Measurements from ENCODE around the gene GAREM2. TPM values are rescaled to one million over a fixed set of nuclear protein-coding genes. Genes with fewer than 3 reads are reported as not detected.

The GAREM2 gene
- total RNA-seq, 4 donors from 2014 or later: 1.0 to 3.3 (median 2.0) TPM

- no peak for DNase-seq (ENCODE audit: low spot score)
- ATAC-seq (ENCODE audit: low FRiP score): no peak
- no peak for TF ChIP-seq CTCF (IDR thresholded peaks at IDR 0.05)
These were observed 3.7 kb upstream of the GAREM2 start for GRCh38 chr2:26169226-26169625.

- ATAC-seq (ENCODE audit: low FRiP score): no peak
- DNase-seq (ENCODE audit: low spot score): no peak
- no peak for TF ChIP-seq CTCF (IDR thresholded peaks at IDR 0.05)
These were observed 3.0 kb upstream of the GAREM2 start for GRCh38 chr2:26169681-26170414.

DNA sequence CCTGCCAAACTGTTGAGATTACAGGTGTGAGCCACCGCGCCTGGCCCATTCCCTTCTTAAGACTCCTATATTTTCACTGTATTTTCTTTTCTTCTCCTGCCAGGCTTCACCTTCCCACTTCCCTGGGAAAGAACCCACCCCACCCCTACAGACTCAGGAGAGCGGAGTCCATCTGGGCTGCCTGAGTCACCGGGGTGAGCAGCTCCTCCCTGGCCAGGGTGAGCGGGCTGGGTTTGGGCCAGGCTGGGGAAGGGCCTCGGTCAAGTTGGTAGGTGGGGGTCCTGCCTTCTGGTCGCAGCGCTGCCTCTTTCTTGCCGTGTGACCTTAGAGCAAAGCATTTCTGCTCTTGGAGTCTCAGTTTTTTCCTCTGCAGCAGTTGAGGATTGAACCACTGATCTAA is 2.1 kb upstream of the GAREM2 start:
- DNase-seq (ENCODE audit: low spot score) (no peak), ATAC-seq (ENCODE audit: low FRiP score) (no peak)
- TF ChIP-seq CTCF (IDR thresholded peaks at IDR 0.05): no peak

- no peak for DNase-seq (ENCODE audit: low spot score)
- ATAC-seq (ENCODE audit: low FRiP score): no peak
- TF ChIP-seq CTCF (IDR thresholded peaks at IDR 0.05): no peak
These were observed 558 bp upstream of the GAREM2 start for GRCh38 chr2:26172189-26172870.

DNA sequence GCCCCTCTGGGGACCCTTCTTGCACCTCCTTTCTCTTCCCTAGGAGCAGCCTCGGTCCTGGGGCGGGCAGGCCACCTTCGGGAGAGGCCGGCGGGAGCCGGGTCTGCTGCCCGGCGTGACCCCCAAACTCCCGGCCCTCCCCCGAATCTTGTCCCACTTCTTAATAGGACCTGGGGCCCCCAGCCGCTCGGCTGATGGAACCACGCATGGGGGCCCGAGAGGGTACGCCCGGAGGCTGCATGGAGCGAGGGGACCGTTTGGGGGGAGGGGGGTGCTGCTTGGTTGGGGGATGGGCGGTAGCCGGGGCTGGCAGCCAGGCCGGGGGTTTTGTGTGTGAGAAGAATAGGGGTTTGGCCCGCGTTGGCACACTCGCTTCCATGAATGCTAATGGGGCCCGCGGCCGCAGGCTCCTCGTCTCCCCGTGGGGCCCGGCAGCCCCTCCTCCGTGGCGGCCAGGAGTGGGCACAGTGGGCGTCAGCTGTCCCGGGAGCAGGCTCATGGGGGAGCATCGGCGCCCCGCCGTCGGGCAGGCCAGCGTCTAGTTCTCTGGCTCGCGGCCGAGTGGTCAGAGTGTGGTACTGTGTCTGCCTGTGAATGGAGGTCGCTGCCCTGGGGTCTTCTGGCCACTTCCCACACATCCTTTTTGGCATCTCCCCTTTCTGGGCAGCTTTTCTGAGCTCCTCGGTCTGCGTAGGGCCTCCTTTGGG is 1.0 kb downstream of the GAREM2 start:
- ATAC-seq (ENCODE audit: low FRiP score): no peak
- no peak for TF ChIP-seq CTCF (IDR thresholded peaks at IDR 0.05)
- DNase-seq (ENCODE audit: low spot score): no peak

DNA sequence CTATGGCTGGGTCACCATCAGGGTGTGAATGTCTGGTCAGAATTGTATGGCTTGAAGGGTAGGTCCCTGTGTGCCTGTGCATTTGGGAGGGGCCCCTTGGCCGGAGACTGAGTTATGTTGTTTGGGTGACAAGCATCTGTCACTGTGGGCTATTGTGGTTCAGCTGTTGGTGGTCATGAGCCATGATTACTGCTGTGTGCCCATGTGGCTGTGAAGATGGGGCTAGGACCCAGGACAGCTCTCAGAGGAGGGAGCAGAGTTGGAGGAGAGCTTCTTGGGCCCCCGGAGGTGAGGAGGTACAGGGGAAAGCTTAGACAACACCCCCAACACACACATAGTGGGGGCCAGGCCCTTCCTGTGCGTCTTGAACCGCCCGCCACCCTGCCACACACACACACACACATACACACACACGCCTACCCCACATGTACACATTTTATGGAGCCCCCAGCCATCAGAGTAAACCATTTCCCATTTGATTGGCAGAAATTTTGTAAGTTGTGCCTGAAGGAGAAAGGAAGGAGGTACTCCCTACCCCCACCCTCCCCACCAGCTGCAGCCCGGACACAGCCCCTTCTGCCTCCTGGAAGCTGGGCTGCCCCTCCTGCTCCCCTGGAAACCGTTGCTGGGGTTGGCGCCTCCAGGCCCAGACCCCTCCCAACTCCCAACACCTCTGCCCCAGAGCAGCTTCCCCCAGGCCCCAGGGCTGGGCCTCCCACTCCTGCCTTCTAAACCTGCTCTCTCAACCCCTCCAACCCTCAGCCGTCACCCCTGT is 2.0 kb downstream of the GAREM2 start:
- DNase-seq (ENCODE audit: low spot score): no peak
- no peak for TF ChIP-seq CTCF (IDR thresholded peaks at IDR 0.05)
- ATAC-seq (ENCODE audit: low FRiP score): no peak
